OCI-LY3 (cell line): Measurements from ENCODE around the gene LRBA.

Experiments used
- H2AFZ ChIP-seq: fragments of 200-600, 300-600 bp; shearing (Covaris generic); 2 replicates; pipeline ENCODE4 v1.6.0; 2014; ENCODE audit warnings: antibody characterized with exemption, low read depth, low read length
- H3K27ac ChIP-seq: fragments of 200-600, 300-600 bp; sonication (generic); 2 replicates; pipeline ENCODE4 v1.5.1; 2014; ENCODE audit warnings: mild to moderate bottlenecking, low read length, moderate library complexity, mixed read lengths
- H3K27me3 ChIP-seq: fragments of 200-600, 300-600 bp; sonication (generic); 2 replicates; pipeline ENCODE4 v1.6.1; 2014; ENCODE audit warnings: low read depth, low read length, mixed read lengths
- H3K36me3 ChIP-seq: fragments of 200-600, 300-600 bp; sonication (generic); replicated peaks from 2 replicates; pipeline ENCODE3; 2014; ENCODE audit warnings: low read depth, low read length, mixed read lengths
- H3K4me1 ChIP-seq: fragments of 300-600, 200-600 bp; sonication (generic); 2 replicates; pipeline ENCODE4 v1.6.1; 2014; ENCODE audit warnings: low read length, mixed read lengths
- H3K4me2 ChIP-seq: fragments of 200-600, 300-600 bp; sonication (generic); 2 replicates; pipeline ENCODE4 v1.6.1; 2014; ENCODE audit warnings: low read length, mixed read lengths
- H3K4me3 ChIP-seq: fragments of 300-600, 200-600 bp; sonication (generic); 2 replicates; pipeline ENCODE4 v1.5.1; 2014; ENCODE audit warnings: antibody characterized with exemption, mild to moderate bottlenecking, low read length, moderate library complexity
- H3K79me2 ChIP-seq: fragments of 300-600, 200-600 bp; shearing (Covaris generic); 2 replicates; pipeline ENCODE4 v1.6.1; 2014; ENCODE audit warnings: mild to moderate bottlenecking, low read length, mixed read lengths
- H3K9ac ChIP-seq: fragments of 300-600, 200-600 bp; shearing (Covaris generic); 2 replicates; pipeline ENCODE4 v1.6.0; 2014; ENCODE audit warnings: mild to moderate bottlenecking, low read length, moderate library complexity
- H3K9me3 ChIP-seq: fragments of 200-600, 300-600 bp; shearing (Covaris generic); 2 replicates; pipeline ENCODE4 v1.6.1; 2014; ENCODE audit warnings: low read length, mixed read lengths; ENCODE audit not compliant: insufficient read depth
- H4K20me1 ChIP-seq: fragments of 200-600, 300-600 bp; sonication (generic); 2 replicates; pipeline ENCODE4 v1.6.1; 2016; ENCODE audit warnings: low read length, mixed read lengths; ENCODE audit not compliant: insufficient read depth
- CTCF ChIP-seq: fragments of 200-600, 300-600 bp; sonication (generic); IDR thresholded peaks from 2 replicates; pipeline ENCODE4 v1.5.1; 2014; ENCODE audit warnings: antibody characterized with exemption, low read length, low read depth
- EZH2phosphoT487 ChIP-seq: fragments of 200-600 bp; shearing (Covaris generic); IDR thresholded peaks from 2 replicates; pipeline ENCODE4 v1.6.1; 2018; ENCODE audit warnings: antibody characterized with exemption, mixed run types, low read depth

Gene LRBA

DNA sequence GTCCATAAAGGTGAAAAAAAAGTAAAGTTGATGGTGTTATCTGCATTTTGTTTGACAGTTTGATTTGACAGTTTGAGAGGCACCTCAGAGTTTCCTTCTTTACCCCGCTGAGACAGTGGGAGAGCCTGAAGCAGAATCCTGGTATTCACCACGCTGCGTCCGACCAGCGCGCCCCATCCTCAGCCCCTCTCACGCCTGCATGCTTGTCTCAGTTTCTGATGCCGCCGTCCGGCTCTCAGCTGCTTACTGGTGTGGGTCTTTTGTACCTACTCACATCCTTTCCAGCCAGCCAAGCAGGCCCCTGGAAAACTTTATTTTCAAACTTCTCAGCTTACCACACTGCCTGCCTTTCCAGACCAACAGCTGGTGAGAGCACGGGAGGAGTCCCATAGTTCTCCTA is 761.7 kb downstream of the LRBA start:
- H3K4me2 ChIP-seq, result no peak overlapping the region
- H3K9ac ChIP-seq, result no peak overlapping the region
- H3K27ac ChIP-seq, result no peak overlapping the region
- TF ChIP-seq CTCF (no peak), EZH2phosphoT487 (no peak)
- H3K4me3 ChIP-seq, result no peak overlapping the region
- H2AFZ ChIP-seq, result no peak overlapping the region
- no peaks in the 10 kb centered on the region for H4K20me1 ChIP-seq
- H3K79me2 ChIP-seq, result no peaks in the 10 kb centered on the region
- no peaks in the 10 kb centered on the region for H3K27me3 ChIP-seq
- no peaks in the 10 kb centered on the region for H3K36me3 ChIP-seq
- no peaks in the 10 kb centered on the region for H3K9me3 ChIP-seq
- no peaks in the 10 kb centered on the region for H3K4me1 ChIP-seq

DNA sequence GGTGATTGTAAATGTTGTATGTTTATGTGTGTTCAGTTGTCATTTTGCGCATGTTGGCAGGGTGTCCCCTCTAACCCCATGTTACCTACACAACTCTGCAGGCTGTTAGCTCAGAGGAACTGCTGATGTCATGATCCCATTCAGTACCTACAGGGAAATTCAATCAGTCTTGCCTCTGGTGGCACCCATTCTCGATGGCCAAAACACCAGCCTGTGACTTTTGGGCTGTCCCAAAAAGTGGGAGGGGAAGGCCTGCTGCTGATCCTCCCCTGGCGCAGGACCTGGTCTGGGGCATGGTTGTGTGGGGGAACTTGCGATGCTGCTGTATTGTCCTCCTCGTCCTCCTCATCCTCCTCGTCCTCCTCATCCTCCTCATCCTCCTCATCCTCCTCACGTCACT is 762.3 kb downstream of the LRBA start:
- Histone ChIP-seq H3K9me3 (no peaks in the 10 kb centered on the region), H3K36me3 (no peaks in the 10 kb centered on the region), H3K27ac (no peak overlapping the region), H3K4me2 (no peak overlapping the region), H3K4me1 (no peaks in the 10 kb centered on the region), H3K4me3 (no peak overlapping the region), H3K9ac (no peak overlapping the region), H2AFZ (no peak overlapping the region), H3K79me2 (no peaks in the 10 kb centered on the region), H3K27me3 (no peaks in the 10 kb centered on the region), H4K20me1 (no peaks in the 10 kb centered on the region)
- TF ChIP-seq CTCF (no peak), EZH2phosphoT487 (no peak)

DNA sequence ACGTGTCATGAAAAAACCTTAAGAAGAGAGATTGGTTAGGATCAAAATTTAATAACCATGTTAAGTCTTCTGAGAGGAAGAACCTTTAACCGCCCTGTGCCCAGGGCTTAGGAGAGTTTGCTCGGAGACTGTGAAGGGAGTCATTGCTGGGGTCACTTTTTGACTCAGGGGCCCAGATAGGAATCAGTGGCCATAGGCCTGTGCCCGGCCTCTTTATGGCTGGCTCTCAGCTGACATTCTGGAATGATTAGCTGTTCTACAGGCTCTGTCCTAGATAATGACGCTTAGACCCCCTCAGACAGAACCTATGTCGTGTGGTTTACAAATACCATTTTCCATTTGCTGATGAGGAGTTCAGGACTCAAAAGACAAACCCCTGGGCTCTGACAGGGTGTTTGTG is 762.8 kb downstream of the LRBA start:
- Histone ChIP-seq H3K4me3 (no peak overlapping the region), H2AFZ (no peak overlapping the region), H3K27ac (no peak overlapping the region), H3K9me3 (no peaks in the 10 kb centered on the region), H3K79me2 (no peaks in the 10 kb centered on the region), H3K9ac (no peak overlapping the region), H3K4me1 (no peaks in the 10 kb centered on the region), H3K36me3 (no peaks in the 10 kb centered on the region), H3K27me3 (no peaks in the 10 kb centered on the region), H3K4me2 (no peak overlapping the region), H4K20me1 (no peaks in the 10 kb centered on the region)
- TF ChIP-seq EZH2phosphoT487, result no peak
- TF ChIP-seq CTCF, result no peak

DNA sequence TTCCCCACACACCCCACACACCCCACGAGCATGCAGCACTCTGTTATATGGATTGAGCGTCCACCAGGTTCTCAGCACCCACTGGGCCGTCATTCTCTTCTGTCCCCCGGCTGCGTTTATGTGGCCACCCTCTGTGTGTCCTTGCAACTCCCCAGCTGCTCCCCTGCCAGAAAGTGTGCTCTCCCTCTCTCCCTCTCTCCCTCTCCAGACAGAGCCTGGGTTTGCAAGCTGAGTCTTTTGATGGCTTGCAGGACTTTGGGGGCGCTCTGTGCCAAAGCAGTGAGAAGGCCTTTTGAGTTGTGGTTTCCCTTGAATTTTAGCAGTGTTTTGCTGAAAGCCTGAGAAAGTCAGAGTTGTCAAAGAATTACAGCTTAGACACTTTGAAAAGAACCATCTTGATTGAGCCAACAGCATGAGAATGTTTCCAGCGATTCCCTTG is 763.3 kb downstream of the LRBA start:
- no peak overlapping the region for H3K4me3 ChIP-seq
- no peaks in the 10 kb centered on the region for H3K4me1 ChIP-seq
- H4K20me1 ChIP-seq, result no peaks in the 10 kb centered on the region
- H3K79me2 ChIP-seq, result no peaks in the 10 kb centered on the region
- no peaks in the 10 kb centered on the region for H3K9me3 ChIP-seq
- no peak overlapping the region for H3K9ac ChIP-seq
- H2AFZ ChIP-seq, result no peak overlapping the region
- no peaks in the 10 kb centered on the region for H3K27me3 ChIP-seq
- no peaks in the 10 kb centered on the region for H3K36me3 ChIP-seq
- H3K4me2 ChIP-seq, result no peak overlapping the region
- no peak overlapping the region for H3K27ac ChIP-seq
- TF ChIP-seq EZH2phosphoT487, result no peak
- TF ChIP-seq CTCF, result no peak
